ENCODE measurements around the gene PRR16.

Gene PRR16

GRCh38 chr5:120591911-120592310, 127.8 kb downstream of the PRR16 start:
- DNase-seq, result no peak

DNA sequence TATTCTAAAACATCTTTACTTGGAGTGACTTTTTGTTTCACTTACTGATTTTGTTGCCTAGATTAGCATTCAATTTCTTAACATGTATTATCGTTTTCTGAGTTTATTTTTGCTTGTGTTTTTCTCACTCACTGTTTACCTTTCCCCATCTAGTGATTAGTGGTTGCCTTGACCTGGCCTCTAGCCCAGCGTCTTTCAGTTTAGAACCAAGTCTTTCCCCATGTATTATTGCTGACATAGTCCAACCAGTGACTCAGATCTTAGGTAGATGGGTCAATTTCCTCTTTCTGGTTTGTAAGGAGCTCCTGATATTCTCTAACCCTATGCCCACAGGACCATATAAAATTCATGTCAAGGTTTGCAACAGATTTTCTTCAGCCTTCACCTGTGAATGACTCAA, 135.5 kb downstream of the PRR16 start:
- DNase-seq, result no peak

DNA sequence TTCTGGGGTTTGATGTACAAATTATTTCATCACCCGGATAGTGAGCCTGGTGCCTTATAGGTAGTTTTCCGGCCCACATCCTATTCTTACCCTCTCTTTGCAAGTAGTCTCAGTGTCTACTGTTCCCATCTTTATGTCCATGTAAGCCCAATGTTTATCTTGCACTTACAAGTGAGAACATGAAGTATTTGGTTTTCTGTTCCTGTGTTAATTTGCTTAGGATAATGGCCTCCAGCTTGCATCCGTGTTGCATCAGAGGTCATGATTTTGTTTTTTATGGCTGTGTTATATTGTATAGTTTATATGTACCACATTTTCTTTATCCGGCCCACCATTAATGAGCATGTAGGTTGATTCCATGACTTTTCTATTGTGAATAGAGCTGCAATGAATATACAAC, 136.5 kb downstream of the PRR16 start:
- DNase-seq, result no peak

DNA sequence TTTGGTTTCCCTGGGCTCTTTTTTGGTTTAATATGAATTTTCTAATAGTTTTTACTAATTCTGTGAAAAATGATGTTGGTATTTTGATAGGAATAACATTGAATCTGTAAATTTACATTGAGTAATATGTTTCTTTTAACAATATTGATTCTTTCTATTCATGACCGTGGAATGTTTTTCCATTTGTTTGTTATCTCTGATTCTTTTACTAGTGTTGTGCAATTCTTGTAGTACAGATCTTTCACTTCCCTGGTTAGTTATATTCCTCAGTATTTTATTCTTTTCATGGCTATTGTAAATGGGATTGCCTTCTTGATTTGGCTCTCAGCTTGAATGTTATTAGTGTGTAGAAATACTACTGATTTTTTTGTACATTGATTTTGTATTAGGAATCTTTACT, 137.9 kb downstream of the PRR16 start:
- no peak for DNase-seq

- no peak for DNase-seq
Measured at GRCh38 chr5:120604884-120605283, 140.8 kb downstream of the PRR16 start.

DNA sequence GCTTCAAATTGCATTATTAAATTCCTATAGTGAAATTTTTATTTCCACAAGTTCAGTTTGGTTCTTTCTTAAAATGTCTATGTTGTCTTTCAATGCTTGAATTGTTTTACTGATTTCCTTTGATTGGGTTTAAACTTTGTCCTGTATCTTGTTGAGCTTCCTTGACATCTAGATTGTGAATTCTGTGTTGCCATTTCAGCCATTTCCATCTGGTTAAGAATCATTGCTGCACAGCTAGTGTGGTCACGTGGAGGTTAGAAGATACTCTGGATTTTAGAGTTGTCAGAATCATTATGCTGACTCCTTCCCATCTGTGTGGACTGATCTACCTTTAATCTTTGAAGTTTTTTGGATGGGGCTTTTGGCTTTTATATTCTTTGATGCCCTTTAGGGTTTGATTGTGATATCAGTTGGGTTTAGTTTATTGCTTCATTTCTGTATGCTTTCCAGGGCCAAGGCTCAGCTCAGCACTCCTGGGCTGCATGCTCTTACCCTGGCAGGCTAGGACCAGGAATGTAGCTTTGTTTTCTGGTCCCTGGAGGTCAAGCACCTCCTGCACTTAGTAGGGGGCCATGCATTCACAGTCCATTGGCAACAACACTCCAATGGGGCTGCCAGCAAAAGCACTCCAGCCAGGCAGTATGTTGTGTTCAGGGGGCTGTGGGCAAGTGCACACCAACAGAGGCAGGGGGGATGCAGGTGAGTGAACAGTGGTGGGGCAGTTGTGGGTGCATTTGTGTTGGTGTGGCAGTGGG, 141.4 kb downstream of the PRR16 start:
- DNase-seq, result no peak

GRCh38 chr5:120609570-120609969, 145.5 kb downstream of the PRR16 start:
- no peak for DNase-seq

GRCh38 chr5:120610145-120610544, 146.0 kb downstream of the PRR16 start:
- DNase-seq, result no peak

GRCh38 chr5:120613729-120614128, 149.6 kb downstream of the PRR16 start:
- no peak for DNase-seq

- DNase-seq, result no peak
Measured at GRCh38 chr5:120614531-120615180, 150.6 kb downstream of the PRR16 start.

DNA sequence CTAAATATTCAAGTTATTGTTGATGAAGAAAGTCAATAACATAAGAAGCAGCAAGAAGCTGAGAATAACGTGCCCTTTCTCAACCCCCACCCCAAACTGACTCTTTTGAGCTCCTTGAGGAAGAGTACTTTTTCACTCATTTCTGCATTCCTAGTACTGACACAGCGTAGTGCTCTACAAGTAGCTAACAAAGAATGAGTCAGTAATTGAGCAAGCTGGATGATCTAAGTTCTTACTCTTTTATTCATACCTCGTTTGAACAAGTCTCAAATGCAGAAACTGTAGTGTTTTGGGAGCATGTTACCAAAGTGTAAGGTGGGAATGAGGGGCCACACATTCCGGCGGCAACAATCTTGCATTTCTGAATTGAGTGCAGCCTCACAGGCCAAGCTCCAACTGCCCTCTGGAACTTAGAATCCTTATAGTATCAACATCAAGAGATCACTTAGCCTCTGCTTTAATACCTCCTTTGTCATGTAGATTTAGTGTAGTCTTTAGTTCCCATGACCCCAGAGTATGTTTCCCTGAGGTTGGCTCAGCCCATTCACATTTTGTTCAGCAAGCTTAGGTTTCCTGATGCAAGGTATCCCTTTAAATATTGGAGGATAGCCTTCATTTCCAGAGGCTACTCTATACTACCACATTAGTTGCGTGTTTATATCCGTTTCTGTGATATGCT, 152.0 kb downstream of the PRR16 start:
- DNase-seq, result no peak

- no peak for DNase-seq
Measured at GRCh38 chr5:120621339-120621738, 157.2 kb downstream of the PRR16 start.

DNA sequence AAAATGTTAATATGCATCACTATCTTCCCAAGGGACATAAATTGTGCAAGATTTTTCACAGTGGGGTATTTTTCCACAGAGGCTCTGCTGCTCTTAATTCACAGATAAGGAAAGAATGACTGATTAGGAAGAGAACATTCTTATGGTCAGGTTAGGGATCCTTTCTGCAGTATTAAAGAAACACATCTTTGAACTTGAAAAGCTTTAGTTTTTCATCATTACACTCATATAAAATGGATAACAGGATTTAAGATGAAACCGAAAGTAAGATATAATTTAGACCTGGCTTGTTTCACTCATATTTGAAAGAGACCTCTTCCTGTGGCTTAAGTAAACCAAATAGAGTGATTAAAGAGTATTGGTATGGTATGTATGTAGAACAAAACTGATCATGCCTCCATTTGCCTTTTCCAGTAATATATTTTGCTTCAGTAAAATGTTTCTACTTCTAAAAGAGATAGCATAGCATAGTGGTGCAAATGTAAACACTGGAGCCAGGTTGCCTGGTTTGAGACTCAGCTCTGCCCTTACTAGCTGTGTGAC, 160.0 kb downstream of the PRR16 start:
- no peak for DNase-seq

DNA sequence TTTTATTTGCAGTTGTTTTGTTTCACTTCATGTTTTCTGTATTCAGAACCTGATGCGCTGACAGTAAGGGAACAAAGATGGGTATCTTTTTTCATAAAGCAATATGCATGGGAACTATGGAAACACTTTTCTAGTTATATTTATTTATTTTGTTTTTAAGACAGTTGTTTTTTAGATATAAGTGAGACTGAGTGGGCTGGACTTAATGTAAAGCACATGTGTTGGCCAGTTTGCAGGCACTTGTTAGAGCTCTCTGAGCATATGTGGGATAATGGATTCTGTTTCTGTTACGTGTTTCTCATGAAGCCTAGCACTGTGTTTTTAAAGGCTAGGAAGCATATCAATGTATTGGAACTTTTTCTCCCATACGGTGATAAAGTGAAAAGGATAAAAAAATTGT, 164.1 kb downstream of the PRR16 start:
- no peak for DNase-seq

DNA sequence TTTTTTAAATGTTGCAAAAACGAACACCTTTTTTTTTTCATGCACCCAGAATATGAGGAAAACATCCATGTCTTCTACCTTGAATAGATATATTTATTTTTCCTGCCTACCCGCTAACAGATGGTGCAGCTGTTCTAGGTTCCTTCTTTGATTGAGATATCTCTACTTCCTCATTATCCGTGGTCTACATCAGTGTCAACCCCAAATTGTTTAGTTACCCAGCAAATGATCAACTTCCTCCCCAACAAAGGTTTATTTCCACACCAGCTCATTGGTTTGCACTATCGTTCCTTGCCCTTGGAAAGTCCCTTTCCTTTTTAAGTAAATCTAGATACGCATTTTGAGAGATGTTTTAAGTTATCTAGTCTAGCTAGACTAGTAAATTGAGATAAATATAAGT, 166.4 kb downstream of the PRR16 start:
- DNase-seq, result no peak

- no peak for DNase-seq
Measured at GRCh38 chr5:120631611-120632010, 167.5 kb downstream of the PRR16 start.

DNA sequence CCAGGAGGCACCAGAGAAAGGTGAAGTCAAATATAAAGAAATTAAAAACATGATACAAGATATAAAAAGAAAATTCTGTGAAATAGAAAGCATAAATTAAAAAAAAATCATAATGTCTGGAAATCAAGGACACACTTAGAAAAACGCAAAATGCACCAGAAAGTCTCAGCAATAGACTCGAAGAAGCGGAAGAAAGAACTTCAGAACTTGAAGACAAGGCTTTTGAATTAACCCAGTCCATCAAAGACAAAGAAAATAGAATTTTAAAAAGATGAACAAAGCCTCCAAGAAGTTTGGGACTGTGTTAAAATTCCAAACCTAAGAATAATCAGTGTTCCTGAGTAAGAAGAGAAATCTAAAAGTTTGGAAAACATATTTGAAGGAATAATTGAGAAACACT, 168.3 kb downstream of the PRR16 start:
- DNase-seq, result no peak

- no peak for DNase-seq
Measured at GRCh38 chr5:120638449-120638848, 174.3 kb downstream of the PRR16 start.

DNA sequence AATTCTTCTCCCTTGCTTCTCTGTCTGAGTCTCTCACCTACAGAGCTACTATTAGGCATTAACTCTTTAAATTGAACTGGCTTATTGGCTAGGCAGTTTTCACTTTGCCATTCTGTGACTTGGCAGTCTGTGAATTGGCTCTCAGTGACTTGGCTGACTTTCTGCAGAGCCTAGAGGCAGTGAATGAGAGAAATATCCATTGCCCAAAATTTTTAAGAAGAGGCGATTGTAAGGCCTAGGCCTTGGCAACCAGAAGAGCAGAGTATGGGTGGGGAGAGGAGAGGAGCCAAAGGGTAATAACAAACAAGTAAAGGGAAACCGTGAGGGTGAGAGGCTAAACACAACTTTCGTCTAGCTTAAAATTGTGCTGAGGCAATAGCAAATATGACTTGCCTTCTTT, 176.7 kb downstream of the PRR16 start:
- DNase-seq, result no peak

DNA sequence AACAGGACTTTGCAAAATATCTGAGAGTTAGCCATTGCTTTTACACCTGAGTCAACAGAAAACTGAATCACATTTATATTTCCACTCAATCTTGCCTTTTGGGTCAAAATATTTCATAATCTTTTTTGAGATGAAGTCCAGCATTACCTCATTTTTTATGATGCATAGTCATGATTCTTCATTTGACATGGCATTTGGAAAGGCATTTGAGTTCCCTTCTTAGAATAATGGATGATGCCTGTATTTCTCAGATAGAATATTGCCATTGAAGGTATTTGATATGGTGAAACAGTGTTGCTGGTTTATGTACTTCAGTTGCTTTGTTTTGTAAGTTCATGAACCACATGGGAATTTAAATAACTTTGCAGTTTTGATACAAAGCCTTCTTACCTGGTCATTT, 180.4 kb downstream of the PRR16 start:
- DNase-seq, result no peak

DNA sequence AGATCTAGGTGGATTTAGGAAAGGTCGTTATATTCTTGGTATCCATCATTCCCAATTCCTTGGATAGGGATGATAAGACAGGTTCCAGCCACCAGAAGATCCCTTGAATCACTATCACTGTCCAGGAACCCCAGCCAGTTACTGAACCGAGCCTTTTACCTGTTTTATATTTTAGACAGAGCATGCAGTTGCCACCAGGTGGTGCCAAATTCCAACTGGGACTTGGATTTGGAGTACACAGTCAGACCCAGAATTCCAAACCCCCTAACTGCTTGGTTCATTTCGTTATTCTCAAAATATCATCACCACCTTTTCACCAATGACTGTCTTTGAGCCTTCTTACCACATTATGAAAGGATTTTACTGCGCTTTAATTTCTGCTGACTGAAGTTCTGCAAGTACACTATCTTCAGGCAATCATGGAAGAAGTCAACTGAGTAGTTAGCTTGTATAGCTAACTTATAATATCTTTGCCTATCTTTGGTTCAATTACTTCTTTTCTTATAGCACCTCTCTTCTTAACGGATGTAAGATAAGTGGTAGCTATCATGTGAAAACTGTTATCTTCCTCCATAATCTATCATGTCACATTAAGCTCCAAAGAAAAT, 191.8 kb downstream of the PRR16 start:
- DNase-seq, result no peak

DNA sequence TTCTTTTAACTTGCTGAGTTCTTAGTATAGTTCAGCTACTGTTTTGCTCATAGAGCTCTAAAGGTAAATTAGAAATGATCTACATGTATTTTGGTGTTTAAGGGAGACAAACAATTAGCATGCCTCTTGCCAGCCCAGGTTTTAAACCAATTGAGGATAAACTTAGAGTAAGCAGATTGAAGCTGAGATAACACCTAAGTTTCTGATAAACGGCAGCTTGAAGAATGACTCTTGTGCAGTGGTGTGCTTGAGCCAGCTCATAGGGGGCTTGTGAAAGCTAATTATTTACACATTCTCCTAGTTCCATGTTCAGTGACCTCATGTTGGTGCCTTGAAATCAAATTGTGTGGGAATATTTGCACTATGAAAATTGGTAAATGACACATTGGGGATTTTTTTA, 193.0 kb downstream of the PRR16 start:
- DNase-seq, result no peak

GRCh38 chr5:120677481-120677880, 213.4 kb downstream of the PRR16 start:
- DNase-seq, result no peak

GRCh38 chr5:120678279-120678678, 214.2 kb downstream of the PRR16 start:
- DNase-seq, result no peak

Data from stimulated activated CD4-positive, alpha-beta T cell treated with anti-CD3 and anti-CD28 coated beads, Interleukin-12 subunit alpha, Interleukin-12 subunit beta, amount 100 ng/mL, for 4 hours (primary cell).